GM19043 (cell line): Measurements from ENCODE around the gene KRTAP6-1.

Experiments
- ATAC-seq: cut with Tn5 transposase; IDR thresholded peaks from one replicate; pipeline ENCODE4 v1.9.1; 2021; ENCODE audit warnings: low read depth; ENCODE audit not compliant: unreplicated experiment

The KRTAP6-1 gene

DNA sequence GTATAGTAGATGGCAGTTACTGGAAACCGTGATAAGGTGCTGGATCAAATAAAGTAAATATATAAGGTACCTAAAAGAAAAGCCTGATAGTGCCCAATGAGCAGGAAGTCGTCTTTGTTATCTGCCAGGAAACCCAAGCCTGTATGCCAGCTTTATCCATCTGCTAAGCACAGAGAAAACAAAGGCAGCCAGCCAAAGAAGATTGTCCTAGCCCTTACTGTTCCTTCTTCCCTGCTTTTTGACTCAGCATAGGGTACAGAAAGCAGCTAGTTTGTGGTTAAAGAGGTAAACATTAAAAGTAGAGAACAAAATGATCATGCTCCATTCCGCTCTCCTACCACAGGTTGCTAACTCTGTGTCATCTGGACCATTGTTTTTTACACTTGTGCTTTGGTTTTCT is 33.6 kb downstream of the KRTAP6-1 start:
- ATAC-seq = no peak

DNA sequence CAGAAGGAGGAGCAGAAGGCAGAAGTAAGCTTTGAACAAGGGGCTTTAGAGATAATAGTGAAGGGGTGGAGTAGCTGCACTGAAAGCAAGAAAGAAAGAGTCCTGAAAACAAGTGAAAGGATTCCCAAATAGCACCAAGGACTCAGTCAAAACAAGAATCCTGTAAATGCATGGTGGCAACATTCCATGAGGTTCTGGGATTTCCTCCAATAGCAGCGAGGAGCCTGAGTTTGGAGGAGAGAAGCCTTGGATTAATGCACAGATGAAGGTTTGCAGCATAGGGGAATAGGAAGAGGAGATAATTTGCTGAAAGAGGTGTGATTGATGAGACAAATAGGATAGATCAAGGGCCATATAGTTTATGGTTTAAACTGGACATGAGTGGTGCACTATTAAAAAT is 34.4 kb downstream of the KRTAP6-1 start:
- no peak for ATAC-seq

DNA sequence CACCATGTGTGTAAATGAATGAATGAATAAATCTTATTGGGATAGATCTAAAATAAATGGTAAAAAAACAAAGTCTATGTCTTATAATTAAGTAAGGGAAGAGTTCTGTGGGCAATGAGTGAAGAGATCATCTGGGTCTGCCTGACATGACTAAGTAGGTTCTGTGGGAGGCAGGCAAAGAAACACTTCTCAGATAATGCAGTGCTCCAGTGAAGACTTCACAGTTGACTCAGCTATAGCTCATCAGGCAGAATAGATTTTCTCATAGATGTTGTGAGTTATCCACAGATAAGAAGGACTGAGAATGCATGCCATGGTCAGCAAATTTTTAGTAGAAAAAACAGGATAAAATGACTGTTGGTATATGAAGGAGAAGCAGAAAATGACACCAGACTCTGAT is 36.0 kb downstream of the KRTAP6-1 start:
- ATAC-seq = no peak

DNA sequence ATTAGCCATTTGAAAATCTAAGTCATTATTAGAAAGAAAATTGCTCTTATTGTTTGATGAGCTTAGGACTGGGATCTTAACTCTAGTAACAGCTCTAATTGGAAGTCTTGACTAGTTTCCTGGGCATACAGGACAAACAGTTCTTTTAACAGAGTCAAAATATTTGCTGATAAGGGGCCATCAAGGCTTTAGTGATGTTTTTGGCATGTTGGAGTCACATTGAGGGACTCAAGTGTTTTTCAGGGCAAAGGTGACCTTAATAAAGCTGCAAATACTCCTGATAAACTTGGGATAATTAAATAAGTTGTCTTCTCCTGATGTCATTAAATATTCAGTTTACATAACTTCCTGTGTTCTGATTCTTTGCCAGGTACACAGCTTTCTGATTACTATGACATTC is 46.1 kb downstream of the KRTAP6-1 start:
- no peak for ATAC-seq

DNA sequence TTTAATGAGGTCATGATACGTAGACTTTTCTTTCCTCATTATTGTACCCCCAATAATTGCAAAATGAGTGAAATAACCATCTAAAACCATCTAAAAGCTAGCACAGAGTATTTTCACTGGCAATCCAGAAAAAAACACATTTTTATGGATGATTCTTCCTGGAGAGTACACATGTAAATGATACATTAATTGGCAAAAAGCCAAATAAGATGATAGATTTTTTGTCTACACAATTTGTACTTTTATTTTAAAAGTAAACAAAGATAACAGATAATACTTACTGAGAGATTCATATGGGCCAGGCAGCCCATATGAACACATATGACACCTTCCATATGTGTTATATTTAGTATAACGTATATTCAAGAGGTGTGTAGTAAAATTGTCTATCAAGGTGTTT is 50.1 kb downstream of the KRTAP6-1 start:
- no peak for ATAC-seq
